Testis (tissue), 3 donors: ENCODE results near the gene MAGEB3. TPM values are rescaled to one million over a fixed set of nuclear protein-coding genes. Genes with fewer than 3 reads are reported as not detected.

Experiments
- DNase-seq: peaks from one replicate; pipeline ENCODE4 v3.0.0-alpha.2; 2019
- H3K27ac ChIP-seq, 2 donors: fragments of 200-600 bp; sonication (generic); one replicate each; pipeline ENCODE4 v1.5.1; 2019
- H3K27me3 ChIP-seq: fragments of 200-600 bp; sonication (generic); one replicate; pipeline ENCODE4 v1.5.1; 2019
- H3K36me3 ChIP-seq: fragments of 200-600 bp; sonication (generic); one replicate; pipeline ENCODE4 v1.5.1; 2017; ENCODE audit warnings: low read depth; ENCODE audit errors: missing control alignments
- H3K4me1 ChIP-seq: fragments of 200-600 bp; sonication (generic); one replicate; pipeline ENCODE4 v1.5.1; 2019
- H3K4me3 ChIP-seq, 2 donors: fragments of 200-600 bp; sonication (generic); one replicate each; pipeline ENCODE4 v1.5.1; 2017 to 2019
- H3K9me3 ChIP-seq: fragments of 200-600 bp; sonication (generic); one replicate; pipeline ENCODE4 v1.5.1; 2017
- CTCF ChIP-seq, 3 experiments: fragments of 450-650 bp in 2 of 3; fragments of 200-600 bp in 1 of 3; sonication (generic) in 1 of 3; IDR thresholded peaks; one replicate each; pipeline ENCODE4 v1.5.1; 2016 to 2019; ENCODE audit warnings: antibody characterized with exemption in 3 of 3, mild to moderate bottlenecking in 2 of 3, moderate library complexity in 1 of 3
- POLR2A ChIP-seq: fragments of 450-650 bp; IDR thresholded peaks from one replicate; pipeline ENCODE4 v1.6.1; 2017; ENCODE audit warnings: antibody characterized with exemption, mild to moderate bottlenecking, moderate library complexity
- WGBS, 2 donors: methylation state at CpG; one replicate each; pipeline ENCODE4 v1.1.5; 2018; 5-methylcytosine and 5-hydroxymethylcytosine counted together
- intact Hi-C: fragments of 100-400 bp; cut with DNase I; formaldehyde crosslinking; loops from one replicate; pipeline ENCODE4 v1.15.1; 2023; ENCODE audit warnings: low total_unique reads
- polyA plus RNA-seq: library from polyadenylated mRNA; stranded (reverse); fragments of 350-450 nt; fragmentation: Illumina TruSeq; extraction: RNeasy Lipid Tissue Mini Kit (QIAGEN cat#74804); gene quantifications from one replicate; pipeline ENCODE4 v1.2.3, GENCODE V29; 2014; ENCODE audit warnings: low read depth, low replicate concordance; ENCODE audit not compliant: insufficient read depth
- total RNA-seq, 2 donors: library from RNA; depleted of rRNA; stranded (reverse); fragments of >200 nt; gene quantifications; one replicate each; pipeline ENCODE4 v1.2.3, GENCODE V29; 2016

MAGEB3 gene
- total and polyA plus RNA-seq, 3 donors from 2014 or later = 8.8 to 10.8 (median 10.4) TPM

GRCh38 chrX:30283456-30284200 is 53.2 kb downstream of the MAGEB3 start:
- no peak overlapping the region for H3K27ac ChIP-seq

More at GRCh38 chrX:30283456-30284200, 53.2 kb downstream of the MAGEB3 start:
- no peak overlapping the region for H3K4me3 ChIP-seq
- no peak for DNase-seq
- H3K36me3 ChIP-seq = no peaks in the 10 kb centered on the region
- 63 to 89% methylated on average over 3 of the region's 3 CpGs for WGBS, 2 donors
- intact Hi-C loops = no loop called here
- H3K4me1 ChIP-seq = no peaks in the 10 kb centered on the region
- H3K27me3 ChIP-seq = no peaks in the 10 kb centered on the region
- no peaks in the 10 kb centered on the region for H3K9me3 ChIP-seq
- TF ChIP-seq CTCF (IDR thresholded peaks at IDR 0.05) (no peak), POLR2A (no peak)

Other genes with a start within 250 kb of the MAGEB3 start
- gene MAGEB2, start 15.1 kb upstream of the MAGEB3 start, total RNA-seq = 10 to 100 TPM; 50.9 to 53.5 TPM
- 51.4 TPM for gene MAGEB2, start 15.1 kb upstream of the MAGEB3 start, polyA plus RNA-seq
- 10 to 100 TPM; 11.7 to 13.0 TPM for gene MAGEB4, start 11.3 kb downstream of the MAGEB3 start, total RNA-seq
- gene MAGEB4, start 11.3 kb downstream of the MAGEB3 start, polyA plus RNA-seq = 20.7 TPM
- 10 to 100 TPM; 59.4 to 63.7 TPM for gene MAGEB1, start 16.5 kb downstream of the MAGEB3 start, total RNA-seq
- gene MAGEB1, start 16.5 kb downstream of the MAGEB3 start, polyA plus RNA-seq = 36.6 TPM
- 10 to 100 TPM; 60.6 to 81.5 TPM for gene NR0B1, start 78.7 kb downstream of the MAGEB3 start, total RNA-seq
- gene NR0B1, start 78.7 kb downstream of the MAGEB3 start, polyA plus RNA-seq = 29.0 TPM